NK-92 (cell line): Measurements from ENCODE around the gene TXNDC2.

Experiments used
- DNase-seq: peaks from one replicate; lab custom pipeline; 2025; ENCODE audit not compliant: unreplicated experiment; lab: John Stamatoyannopoulos, UW

Gene TXNDC2

DNA sequence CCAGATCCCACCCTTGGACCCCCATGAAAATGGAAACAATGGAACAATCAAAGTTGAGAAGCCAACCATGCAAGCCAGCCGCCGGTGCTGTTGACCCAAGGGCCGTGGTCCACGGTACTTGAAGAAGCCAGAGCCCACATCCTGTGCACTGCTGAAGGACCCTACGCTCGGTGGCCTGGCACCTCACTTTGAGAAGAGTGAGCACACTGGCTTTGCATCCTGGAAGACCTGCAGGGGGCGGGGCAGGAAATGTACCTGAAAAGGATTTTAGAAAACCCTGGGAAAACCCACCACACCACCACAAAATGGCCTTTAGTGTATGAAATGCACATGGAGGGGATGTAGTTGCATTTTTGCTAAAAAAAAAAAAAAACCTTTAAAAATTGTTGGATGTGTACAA lies 26.5 kb upstream of the TXNDC2 start:
- DNase-seq = no peak

- DNase-seq = no peak
Measured at GRCh38 chr18:9860682-9861081, 25.1 kb upstream of the TXNDC2 start.

GRCh38 chr18:9861157-9861556 lies 24.6 kb upstream of the TXNDC2 start:
- no peak for DNase-seq

DNA sequence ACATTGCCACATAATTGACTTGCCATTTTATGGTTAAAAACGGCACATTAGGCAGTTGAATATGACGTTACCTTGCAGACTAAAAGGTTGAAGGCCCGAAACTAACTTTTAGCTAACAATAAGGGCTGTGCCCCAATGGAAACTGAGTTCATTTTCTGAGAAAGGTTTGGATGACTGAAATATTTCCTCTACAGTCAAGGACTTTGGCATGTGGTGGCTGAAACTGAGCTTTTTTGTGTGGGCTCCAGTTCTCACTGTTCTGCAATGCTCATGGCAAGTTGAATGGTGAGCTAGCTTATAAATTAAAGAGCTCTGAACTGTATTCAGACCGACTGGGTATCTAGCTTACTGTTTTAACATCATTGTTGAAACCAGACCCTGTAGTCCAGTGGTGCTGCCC lies 23.8 kb upstream of the TXNDC2 start:
- DNase-seq = no peak

DNA sequence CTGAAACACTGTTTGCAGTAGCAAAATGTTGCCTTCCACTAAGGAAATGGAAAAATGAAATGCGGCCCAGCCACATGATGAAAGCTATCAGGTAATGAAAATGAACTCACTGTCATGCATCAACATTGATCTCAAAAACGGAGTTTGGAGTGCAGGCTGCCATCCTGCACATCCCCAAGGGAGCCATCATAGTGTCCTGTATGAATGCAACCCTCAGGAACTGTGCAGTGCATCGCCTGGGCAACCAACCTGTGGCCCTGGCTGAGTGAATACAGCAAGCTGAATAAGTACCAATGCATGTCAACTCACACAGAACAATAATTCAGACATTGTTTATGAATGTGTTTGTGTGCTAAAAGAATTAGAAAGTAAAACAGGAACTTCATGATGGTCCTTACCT lies 23.1 kb upstream of the TXNDC2 start:
- no peak for DNase-seq

DNA sequence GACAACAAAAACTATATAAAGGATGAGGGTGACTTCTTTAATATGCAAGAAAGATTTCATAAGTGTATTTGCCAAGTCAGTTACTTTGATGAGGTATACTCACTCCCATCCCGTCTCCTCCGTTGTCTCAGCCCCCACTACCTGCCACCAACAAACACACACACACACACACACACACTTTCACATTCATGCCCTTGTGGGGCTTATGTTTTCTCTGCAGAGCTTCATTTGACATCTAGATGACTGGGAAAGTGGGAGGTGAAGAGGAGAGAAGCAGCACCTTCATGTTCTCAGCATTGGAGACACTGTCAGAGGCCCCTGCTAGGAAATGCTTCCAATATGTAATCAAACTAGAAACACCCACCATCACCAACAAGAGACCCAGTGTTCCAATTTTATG lies 22.5 kb upstream of the TXNDC2 start:
- no peak for DNase-seq

- DNase-seq = no peak
Measured at GRCh38 chr18:9865764-9866490, 19.8 kb upstream of the TXNDC2 start.

DNA sequence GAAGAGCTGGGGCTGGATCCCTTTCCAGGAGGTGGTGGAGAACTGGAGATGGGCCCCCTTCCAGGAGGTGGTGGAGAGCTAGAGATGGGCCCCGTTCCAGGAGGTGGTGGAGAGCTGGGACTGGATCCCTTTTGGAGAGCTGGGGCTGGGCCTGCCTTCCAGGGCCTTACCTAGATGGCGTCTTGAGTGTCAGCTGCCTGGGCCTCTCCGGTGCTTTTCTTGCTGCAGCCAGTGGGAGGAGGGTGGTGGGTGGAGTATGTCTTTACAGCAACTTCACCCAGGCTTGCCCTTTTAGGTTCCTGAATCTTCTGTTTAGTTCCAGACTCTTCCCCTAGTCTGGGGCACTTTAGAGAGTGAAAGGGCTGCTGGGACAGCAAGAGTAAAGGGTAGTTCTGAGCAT lies 19.1 kb upstream of the TXNDC2 start:
- no peak for DNase-seq

GRCh38 chr18:9867071-9867594 lies 18.6 kb upstream of the TXNDC2 start:
- DNase-seq = no peak

- no peak for DNase-seq
Measured at GRCh38 chr18:9868857-9869714, 16.7 kb upstream of the TXNDC2 start.

- no peak for DNase-seq
Measured at GRCh38 chr18:9869715-9870430, 15.9 kb upstream of the TXNDC2 start.

GRCh38 chr18:9870431-9871008 lies 15.3 kb upstream of the TXNDC2 start:
- no peak for DNase-seq

- no peak for DNase-seq
Measured at GRCh38 chr18:9871244-9871746, 14.5 kb upstream of the TXNDC2 start.

GRCh38 chr18:9872823-9873222 lies 12.9 kb upstream of the TXNDC2 start:
- no peak for DNase-seq

- DNase-seq = no peak
Measured at GRCh38 chr18:9874728-9875127, 11.0 kb upstream of the TXNDC2 start.

DNA sequence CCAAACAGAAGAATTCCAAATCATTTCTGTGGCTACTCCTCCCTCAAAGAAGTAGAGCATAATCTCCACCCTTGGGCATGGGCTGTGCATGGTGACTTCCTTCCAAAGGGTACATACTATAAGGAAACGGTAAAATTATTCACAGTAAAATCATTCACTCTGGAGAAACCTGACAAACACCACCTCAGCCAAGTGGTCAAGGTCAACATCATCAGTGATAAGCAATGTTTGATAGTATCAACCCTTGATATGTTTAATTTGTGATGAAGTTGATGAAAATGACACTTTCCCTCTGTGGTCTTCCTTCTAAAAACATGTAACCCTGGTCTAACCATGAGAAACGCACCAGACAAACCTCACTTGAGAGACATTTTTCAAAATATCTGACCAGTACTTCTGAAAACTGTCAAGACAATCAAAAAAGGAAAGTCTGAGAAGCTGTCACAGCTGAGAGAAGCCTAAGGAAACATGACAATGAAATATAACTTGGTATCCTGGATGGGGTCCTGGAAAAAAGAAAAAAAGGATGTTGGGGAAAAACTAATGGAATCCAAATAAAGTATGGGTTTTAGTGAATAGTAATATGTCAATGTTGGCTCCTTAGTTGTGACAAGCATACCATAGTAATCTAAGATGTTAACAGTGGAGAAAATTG lies 9.4 kb upstream of the TXNDC2 start:
- no peak for DNase-seq

DNA sequence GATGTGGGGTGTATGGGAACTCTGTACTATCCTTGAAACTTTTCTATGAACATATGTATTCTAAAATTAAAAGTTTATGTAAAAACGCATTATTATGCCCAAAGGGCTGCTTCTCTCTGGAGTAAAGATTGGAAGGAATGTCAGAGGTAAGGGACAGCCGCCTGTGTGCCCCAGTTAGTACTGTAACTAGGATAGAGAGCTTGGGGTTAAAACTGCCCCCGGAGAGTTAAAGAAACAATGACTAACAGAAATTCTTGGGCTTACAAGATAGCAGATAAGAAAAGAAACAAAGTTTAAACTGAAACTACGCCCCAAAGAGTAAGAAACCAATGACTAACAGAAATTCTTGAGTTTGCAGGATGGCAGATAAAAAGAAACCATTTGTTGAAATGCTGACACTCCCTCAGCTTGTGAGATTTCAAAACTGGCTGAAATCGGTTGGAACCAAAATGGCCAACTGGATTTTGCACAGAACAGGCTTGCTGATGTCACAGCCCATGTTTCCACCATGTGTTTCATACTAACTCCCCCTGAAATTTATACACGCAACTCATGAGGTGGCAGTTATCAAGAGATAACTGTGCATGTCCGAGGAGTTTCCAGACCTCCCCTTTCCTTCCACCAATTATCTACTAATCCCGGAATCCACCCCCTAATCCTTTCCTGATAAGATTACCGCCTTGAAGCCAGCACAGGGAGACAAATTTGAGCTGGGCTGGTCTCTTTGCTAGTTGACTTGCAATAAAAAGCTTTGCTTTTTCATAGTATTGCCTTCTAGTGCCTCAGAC lies 8.7 kb upstream of the TXNDC2 start:
- DNase-seq = no peak

GRCh38 chr18:9877655-9878014 lies 8.1 kb upstream of the TXNDC2 start:
- DNase-seq = no peak

GRCh38 chr18:9878095-9878494 lies 7.7 kb upstream of the TXNDC2 start:
- no peak for DNase-seq

DNA sequence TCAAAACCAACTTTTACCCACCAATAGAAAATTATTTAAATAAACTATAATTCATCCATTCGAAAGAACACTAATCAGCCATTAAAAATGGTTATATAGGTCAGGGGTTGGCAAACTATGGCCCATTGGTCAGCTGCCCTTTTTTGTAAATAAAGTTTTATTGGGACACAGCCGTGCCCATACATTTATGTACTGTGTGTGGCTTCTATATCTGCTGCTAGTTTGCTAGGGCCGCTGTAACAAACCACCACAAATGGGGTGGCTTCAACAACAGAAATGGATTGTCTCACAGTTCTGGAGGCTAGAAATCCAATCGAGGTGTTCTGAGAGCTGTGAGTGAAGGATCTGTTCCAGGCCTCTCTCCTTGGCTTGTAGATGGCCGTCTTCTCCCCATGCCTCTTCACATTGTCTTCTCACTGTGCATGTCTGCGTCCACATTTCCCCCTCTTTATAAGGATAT lies 7.0 kb upstream of the TXNDC2 start:
- DNase-seq = no peak
